Measurements from ENCODE around the gene C1QL3.

Gene C1QL3

DNA sequence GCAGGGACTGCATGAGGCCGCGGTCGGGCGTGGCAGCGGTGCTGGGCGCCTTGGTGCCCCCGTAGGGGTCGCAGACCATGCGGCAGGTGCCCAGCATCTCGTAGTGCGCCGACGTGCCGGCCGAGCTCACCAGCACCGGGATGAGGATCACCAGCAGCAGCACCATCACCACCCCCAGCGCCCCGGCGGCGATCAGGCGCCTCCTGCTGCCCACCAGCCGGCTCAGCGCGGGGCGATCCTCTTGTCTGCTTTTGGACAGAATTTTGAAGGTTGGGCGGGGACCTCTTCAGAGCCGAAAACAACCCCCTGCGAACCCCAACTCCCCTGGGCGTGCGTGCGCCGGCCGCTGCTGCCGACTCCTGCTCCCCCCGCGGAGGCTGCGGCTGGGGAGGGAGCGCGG lies 779 bp downstream of the C1QL3 start:
- H3K79me2 ChIP-seq (ENCODE audit: low read length): no peaks in the 10 kb centered on the region
- H3K4me1 ChIP-seq (ENCODE audit: low read length): no peaks in the 10 kb centered on the region
- no peak overlapping the region for H3K4me3 ChIP-seq (ENCODE audit: low read length)
- H3K27me3 ChIP-seq (replicated peaks; ENCODE audit: insufficient read depth, low read length): no peaks in the 10 kb centered on the region
- no peak overlapping the region for H2AFZ ChIP-seq (ENCODE audit: low read length)
- no peak overlapping the region for H3K27ac ChIP-seq (ENCODE audit: low read length)
- no peaks in the 10 kb centered on the region for H3K9me3 ChIP-seq (replicated peaks; ENCODE audit: insufficient read depth, low read length)
- no peak for DNase-seq
- H3F3A ChIP-seq (ENCODE audit: insufficient read depth, low read length): no peaks in the 10 kb centered on the region
- no peak overlapping the region for H3K4me2 ChIP-seq (ENCODE audit: low read depth, low read length)
- no peaks in the 10 kb centered on the region for H3K36me3 ChIP-seq (replicated peaks; ENCODE audit: insufficient read depth, low read length)
- no peaks in the 10 kb centered on the region for H4K20me1 ChIP-seq (ENCODE audit: insufficient read depth, low read length)
- H3K9ac ChIP-seq (ENCODE audit: low read length): no peak overlapping the region
- H3K9me2 ChIP-seq (replicated peaks; ENCODE audit: insufficient read depth, low read length): no peaks in the 10 kb centered on the region
- TF ChIP-seq, protein P1, sequence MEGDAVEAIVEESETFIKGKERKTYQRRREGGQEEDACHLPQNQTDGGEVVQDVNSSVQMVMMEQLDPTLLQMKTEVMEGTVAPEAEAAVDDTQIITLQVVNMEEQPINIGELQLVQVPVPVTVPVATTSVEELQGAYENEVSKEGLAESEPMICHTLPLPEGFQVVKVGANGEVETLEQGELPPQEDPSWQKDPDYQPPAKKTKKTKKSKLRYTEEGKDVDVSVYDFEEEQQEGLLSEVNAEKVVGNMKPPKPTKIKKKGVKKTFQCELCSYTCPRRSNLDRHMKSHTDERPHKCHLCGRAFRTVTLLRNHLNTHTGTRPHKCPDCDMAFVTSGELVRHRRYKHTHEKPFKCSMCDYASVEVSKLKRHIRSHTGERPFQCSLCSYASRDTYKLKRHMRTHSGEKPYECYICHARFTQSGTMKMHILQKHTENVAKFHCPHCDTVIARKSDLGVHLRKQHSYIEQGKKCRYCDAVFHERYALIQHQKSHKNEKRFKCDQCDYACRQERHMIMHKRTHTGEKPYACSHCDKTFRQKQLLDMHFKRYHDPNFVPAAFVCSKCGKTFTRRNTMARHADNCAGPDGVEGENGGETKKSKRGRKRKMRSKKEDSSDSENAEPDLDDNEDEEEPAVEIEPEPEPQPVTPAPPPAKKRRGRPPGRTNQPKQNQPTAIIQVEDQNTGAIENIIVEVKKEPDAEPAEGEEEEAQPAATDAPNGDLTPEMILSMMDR (IDR thresholded peaks at IDR 0.05; ENCODE audit: low read length): no peak
- no peak for TF ChIP-seq EZH2 (optimal IDR thresholded peaks at IDR 0.05; ENCODE audit: low read depth, low read length)
- no peak for TF ChIP-seq EZH2phosphoT487 (IDR thresholded peaks at IDR 0.05; ENCODE audit: low read length)

DNA sequence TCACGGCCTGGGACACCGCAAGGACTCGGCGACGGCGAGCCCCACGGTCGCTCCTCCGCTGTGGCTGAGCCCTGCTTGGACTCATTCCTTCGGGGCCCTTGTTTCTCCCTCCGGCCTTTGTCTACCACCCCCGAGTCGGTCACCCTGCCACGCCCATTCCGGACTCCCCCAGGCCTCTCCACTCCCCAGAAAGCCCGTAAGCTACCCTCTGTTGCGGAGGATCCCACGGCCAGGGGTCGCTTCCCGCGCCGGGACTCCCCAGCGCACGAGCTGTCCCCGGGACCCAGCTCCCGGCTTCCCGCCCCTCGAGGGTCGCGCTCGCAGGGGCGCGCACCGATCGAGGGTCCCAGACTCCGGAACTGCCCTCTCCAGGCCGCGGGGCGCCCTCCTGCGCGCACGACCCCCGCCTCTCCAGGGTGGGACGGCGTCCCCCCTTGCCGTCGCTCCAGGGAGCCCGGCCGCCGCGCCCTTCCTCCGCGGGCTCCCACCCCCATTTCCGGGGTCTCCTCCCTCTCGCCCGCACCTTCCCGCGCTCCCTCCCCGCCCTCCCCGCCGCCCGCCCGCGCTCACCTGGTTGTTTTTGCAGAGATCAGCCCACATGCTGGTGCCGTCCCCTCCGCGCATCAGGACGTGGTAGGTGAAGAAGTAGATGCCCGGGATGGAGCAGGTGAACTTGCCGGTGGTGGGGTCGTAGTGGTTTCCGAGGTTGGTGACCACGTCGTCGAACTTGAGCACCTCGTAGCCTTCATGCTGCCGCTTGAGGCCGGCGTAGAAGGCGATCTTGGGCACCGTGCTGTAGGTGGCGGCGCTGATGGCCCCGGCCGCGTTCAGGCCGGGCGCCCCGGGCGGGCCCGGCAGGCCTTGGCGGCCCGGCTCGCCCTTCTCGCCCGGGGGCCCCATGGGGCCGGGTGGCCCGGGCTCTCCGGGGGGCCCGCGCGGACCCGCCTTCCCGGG lies 1.5 kb downstream of the C1QL3 start:
- TF ChIP-seq, protein P1 (IDR thresholded peaks at IDR 0.05; ENCODE audit: low read length): no peak
- no peak for TF ChIP-seq EZH2 (optimal IDR thresholded peaks at IDR 0.05; ENCODE audit: low read depth, low read length)
- no peak for TF ChIP-seq EZH2phosphoT487 (IDR thresholded peaks at IDR 0.05; ENCODE audit: low read length)
- Histone ChIP-seq H3K27me3 (replicated peaks; ENCODE audit: insufficient read depth, low read length) (no peaks in the 10 kb centered on the region), H2AFZ (ENCODE audit: low read length) (no peak overlapping the region), H3K27ac (ENCODE audit: low read length) (no peak overlapping the region), H4K20me1 (ENCODE audit: insufficient read depth, low read length) (no peaks in the 10 kb centered on the region), H3K36me3 (replicated peaks; ENCODE audit: insufficient read depth, low read length) (no peaks in the 10 kb centered on the region), H3K9me3 (replicated peaks; ENCODE audit: insufficient read depth, low read length) (no peaks in the 10 kb centered on the region), H3K9ac (ENCODE audit: low read length) (no peak overlapping the region), H3K4me2 (ENCODE audit: low read depth, low read length) (no peak overlapping the region), H3K79me2 (ENCODE audit: low read length) (no peaks in the 10 kb centered on the region), H3K4me1 (ENCODE audit: low read length) (no peaks in the 10 kb centered on the region), H3K9me2 (replicated peaks; ENCODE audit: insufficient read depth, low read length) (no peaks in the 10 kb centered on the region), H3K4me3 (ENCODE audit: low read length) (no peak overlapping the region), H3F3A (ENCODE audit: insufficient read depth, low read length) (no peaks in the 10 kb centered on the region)
- DNase-seq: no peak

DNA sequence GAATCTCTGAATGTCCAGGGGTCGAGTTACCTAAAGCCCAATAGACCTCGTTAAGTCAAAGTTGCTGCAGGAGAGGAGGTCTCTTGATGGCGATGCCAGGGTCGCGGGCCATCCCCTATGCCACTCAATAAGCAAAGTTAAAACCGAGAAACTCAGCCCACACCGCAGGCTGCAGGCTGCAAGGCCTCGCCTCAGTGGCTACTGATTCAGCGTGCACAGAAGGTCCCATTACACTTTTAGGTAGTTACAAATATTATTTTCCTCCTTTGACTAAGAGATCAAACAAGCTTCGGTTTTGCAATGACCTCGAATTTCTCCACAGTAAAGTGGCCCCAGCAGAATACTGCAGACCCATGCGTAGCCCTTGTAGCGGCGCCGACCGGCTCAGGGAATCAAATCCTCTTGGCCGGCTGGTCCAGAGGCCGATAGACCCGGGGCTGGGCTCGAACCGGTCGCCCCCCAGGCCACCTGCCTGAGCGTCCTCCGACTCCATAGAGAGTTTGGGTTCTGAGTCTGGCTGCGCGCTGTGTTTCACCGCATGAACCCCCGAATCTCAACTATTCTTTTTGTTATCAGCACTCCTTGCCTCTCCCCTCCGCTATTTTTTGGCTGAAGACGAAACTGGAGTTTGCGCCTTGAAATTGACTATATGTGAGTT lies 2.3 kb downstream of the C1QL3 start:
- Histone ChIP-seq H3K9me2 (replicated peaks; ENCODE audit: insufficient read depth, low read length) (no peaks in the 10 kb centered on the region), H3K4me3 (ENCODE audit: low read length) (no peak overlapping the region), H2AFZ (ENCODE audit: low read length) (no peak overlapping the region), H4K20me1 (ENCODE audit: insufficient read depth, low read length) (no peaks in the 10 kb centered on the region), H3K36me3 (replicated peaks; ENCODE audit: insufficient read depth, low read length) (no peaks in the 10 kb centered on the region), H3K4me1 (ENCODE audit: low read length) (no peaks in the 10 kb centered on the region), H3K4me2 (ENCODE audit: low read depth, low read length) (no peak overlapping the region), H3F3A (ENCODE audit: insufficient read depth, low read length) (no peaks in the 10 kb centered on the region), H3K27me3 (replicated peaks; ENCODE audit: insufficient read depth, low read length) (no peaks in the 10 kb centered on the region), H3K9me3 (replicated peaks; ENCODE audit: insufficient read depth, low read length) (no peaks in the 10 kb centered on the region), H3K79me2 (ENCODE audit: low read length) (no peaks in the 10 kb centered on the region), H3K27ac (ENCODE audit: low read length) (no peak overlapping the region), H3K9ac (ENCODE audit: low read length) (no peak overlapping the region)
- no peak for DNase-seq
- TF ChIP-seq EZH2phosphoT487 (IDR thresholded peaks at IDR 0.05; ENCODE audit: low read length) (no peak), EZH2 (optimal IDR thresholded peaks at IDR 0.05; ENCODE audit: low read depth, low read length) (no peak)
- TF ChIP-seq, protein P1 (IDR thresholded peaks at IDR 0.05; ENCODE audit: low read length): no peak
